GM18868 (cell line): Measurements from ENCODE around the gene HEATR3.

ENCODE experiments used
- ATAC-seq: cut with Tn5 transposase; IDR thresholded peaks from one replicate; pipeline ENCODE4 v1.9.1; 2021; ENCODE audit warnings: mild to moderate bottlenecking, moderate library complexity; ENCODE audit not compliant: unreplicated experiment

Gene HEATR3

DNA sequence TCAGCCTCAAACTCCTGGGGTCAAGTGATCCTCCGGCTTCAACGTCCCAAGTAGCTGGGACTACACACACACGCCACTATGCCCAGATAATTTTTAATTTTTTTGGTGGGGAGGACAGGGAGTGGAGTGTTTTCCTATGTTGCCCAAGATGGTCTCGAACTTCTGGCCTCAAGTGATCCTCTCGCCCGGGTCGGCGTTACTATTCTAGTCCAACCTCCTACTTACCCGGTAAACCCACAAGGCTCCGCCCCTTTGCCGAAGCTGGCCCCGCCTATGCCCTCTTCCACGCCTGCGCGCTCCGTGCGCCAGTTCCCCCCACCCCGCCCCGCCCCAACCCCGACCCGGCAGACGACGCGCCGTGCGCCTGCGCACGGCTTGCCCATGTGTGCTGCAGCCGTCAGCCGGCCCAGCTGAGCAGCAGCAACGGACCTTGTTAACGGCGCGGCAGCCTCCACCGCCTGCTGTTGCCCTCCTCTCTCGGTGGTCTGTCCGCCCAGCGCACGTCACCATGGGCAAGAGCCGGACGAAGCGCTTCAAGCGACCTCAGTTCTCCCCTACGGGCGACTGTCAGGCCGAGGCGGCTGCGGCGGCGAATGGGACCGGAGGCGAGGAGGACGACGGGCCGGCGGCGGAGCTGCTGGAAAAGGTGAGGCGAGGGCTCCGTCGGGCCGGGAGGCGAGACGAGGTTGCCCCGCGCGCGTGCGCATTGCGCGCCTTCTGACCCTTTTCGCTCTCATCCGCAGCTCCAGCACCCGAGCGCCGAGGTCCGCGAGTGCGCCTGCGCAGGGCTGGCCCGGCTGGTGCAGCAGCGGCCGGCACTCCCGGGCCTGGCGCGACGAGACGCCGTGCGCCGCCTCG is at the start of gene HEATR3:
HEATR3 (plus strand) TSS at position 347 of the 858 bp plus-strand sequence; CDS start at position 509, 162 bp downstream.
- peak; percentile 77 for ATAC-seq

DNA sequence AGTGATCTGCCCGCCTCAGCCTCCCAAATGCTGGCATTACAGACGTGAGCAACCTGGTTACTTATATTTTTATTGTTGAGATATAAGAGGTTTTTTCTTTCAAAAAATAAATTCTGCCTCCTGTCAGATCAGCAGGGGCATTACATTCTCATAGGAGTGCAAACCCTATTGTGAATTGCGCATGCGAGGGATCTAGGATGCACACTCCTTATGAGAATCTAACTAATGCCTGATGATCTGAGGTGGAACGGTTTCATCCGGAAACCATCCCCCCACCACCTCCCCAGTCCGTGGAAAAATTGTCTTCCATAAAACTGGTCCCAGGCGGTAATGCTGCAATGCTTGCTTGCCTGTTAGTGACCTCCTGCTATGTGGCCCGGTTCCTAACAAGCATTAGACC is 48.2 kb upstream of the HEATR3 start:
- ATAC-seq, result no peak

DNA sequence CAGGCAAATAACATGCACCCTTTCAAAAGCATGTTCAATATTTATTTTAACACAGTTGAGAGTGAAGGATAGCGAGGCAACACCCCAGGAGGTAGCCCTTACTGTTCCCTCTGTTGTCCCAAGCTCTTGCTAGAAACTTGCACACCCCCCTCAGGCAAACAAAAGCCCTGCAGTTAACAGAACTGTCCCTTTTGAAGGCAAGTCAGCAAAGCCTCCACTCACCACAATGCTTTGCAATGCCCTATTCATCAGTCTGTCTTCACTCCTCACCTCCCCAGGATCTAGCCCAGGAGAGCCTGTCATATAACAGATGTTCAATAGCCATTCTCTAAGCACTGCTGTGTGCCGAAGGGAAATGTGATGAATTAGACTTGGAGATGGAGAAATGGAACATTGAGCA is 44.2 kb upstream of the HEATR3 start:
- ATAC-seq, result no peak

GRCh38 chr16:50023641-50024040 is 42.1 kb upstream of the HEATR3 start:
- no peak for ATAC-seq

- ATAC-seq, result no peak
These were observed 41.6 kb upstream of the HEATR3 start for GRCh38 chr16:50024207-50024606.

DNA sequence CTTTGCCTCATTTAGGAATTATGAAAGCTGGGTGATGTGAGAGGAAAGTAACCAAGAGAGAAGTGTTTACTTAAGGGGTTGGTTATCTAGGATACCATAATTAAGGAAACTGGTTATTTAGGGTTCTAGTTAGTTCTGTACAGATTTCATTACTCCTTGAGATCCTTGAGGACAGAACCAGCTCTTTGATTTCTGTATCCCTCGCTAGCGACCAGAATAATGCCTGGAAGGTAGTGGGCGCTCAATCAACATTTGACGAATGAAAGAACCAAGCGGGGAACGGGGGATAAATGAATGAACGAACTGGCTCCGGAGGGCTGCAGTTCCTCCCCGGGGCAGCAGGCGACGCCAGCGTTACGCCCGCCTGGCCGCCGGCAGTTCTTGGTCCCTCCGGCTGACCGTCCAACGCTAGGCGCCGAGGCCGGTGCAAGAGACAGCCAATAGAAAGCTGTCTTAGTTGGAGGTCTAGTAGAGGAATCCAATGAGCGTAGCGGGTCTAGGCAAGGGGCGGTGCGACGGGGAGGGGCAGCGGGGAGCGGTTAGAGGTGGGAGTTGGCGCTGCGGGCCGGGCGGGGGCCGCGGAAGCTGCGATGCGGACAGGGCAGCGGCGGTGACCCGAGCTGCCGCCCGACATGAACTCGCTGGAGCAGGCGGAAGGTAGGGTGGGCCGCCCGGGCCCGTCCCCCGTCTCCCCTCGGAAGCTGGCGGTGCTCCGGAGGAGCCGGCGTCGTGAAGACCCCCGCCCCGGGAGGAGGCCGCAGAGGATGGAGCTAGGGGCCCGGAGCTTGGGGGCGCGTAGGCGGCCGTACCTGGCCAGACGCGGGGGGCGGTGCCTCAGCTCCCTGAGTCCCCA is 40.9 kb upstream of the HEATR3 start, which contains the start of gene CNEP1R1:
CNEP1R1 (plus strand) TSS at position 542 of the 853 bp plus-strand sequence; CDS start at position 633, 91 bp downstream.
- peak; percentile 99 for ATAC-seq

- peak; percentile 1 for ATAC-seq
These were observed 40.2 kb upstream of the HEATR3 start for GRCh38 chr16:50025537-50025931.

- no peak for ATAC-seq
These were observed 37.9 kb upstream of the HEATR3 start for GRCh38 chr16:50027829-50028228.

GRCh38 chr16:50035468-50035992 is 30.2 kb upstream of the HEATR3 start:
- ATAC-seq, result no peak

GRCh38 chr16:50036426-50036825 is 29.3 kb upstream of the HEATR3 start:
- ATAC-seq, result no peak

GRCh38 chr16:50037662-50038220 is 28.0 kb upstream of the HEATR3 start:
- no peak for ATAC-seq

GRCh38 chr16:50038286-50038685 is 27.5 kb upstream of the HEATR3 start:
- ATAC-seq, result no peak

- no peak for ATAC-seq
These were observed 26.8 kb upstream of the HEATR3 start for GRCh38 chr16:50038756-50039529.

- ATAC-seq, result no peak
These were observed 25.8 kb upstream of the HEATR3 start for GRCh38 chr16:50040018-50040417.

DNA sequence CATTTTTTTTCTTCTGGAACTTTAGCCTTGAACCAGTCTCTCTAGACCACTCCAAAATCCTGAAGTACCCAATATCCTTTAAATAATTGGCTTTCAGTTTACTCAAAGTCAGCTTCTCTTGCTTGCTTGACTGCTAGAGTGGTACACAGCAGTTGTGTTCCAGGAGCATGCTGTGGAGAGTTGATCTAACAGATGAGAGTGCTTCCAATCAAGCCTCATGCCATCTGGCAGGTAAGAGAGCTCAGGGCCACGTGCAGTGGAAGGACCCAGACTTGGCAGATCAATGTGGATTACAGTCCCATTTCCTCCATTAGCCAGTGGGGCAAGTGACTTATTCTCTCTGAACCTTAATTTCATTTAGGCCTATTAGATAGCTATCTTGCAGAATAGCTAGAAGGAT is 25.1 kb upstream of the HEATR3 start:
- ATAC-seq, result no peak

- ATAC-seq, result no peak
These were observed 22.4 kb upstream of the HEATR3 start for GRCh38 chr16:50043358-50043757.

GRCh38 chr16:50045412-50045811 is 20.4 kb upstream of the HEATR3 start:
- ATAC-seq, result no peak

DNA sequence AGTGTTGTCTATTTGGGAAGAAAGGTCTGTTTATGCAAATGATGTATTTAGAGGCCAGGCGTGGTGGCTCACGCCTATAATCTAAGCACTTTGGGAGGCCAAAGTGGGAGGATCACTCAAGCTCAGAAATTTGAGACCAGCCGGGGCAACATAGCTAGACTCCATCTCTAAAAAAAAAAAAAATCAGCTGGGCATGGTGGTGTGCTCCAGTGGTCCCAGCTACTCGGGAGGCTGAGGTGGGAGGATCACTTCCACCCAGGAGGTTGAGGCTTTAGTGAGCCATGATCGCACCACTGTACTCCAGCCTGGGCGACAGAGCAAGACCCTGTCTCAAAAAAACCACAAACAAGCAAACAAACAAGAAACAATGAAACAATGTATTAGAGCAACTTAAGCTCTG is 18.9 kb upstream of the HEATR3 start:
- no peak for ATAC-seq

DNA sequence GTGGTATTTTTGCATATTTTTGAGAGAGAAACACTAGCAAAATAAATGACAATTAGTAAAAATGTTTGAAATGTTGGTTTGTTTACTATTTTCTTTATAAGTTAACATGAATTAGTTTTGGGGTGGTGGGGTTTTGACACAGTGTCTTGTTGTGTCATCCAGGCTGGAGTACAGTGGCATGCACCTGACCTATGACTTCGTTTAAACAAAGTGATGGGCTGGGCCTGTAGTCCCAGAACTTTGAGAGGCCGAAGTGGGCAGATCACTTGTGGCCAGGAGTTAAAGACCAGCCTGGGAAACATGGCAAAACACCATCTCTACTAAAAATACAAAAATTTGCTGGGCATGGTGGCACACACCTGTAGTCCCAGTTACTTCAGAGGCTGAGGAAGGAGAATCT is 17.9 kb upstream of the HEATR3 start:
- no peak for ATAC-seq

- ATAC-seq, result no peak
These were observed 15.0 kb upstream of the HEATR3 start for GRCh38 chr16:50050802-50051201.
